ENCODE measurements around the gene ZNF619.

ZNF619 gene

GRCh38 chr3:40532252-40532651 lies 55.3 kb downstream of the ZNF619 start:
- DNase-seq (ENCODE audit: low read depth, low spot score), result no peak

- DNase-seq (ENCODE audit: low read depth, low spot score), result no peak
These were observed 57.4 kb downstream of the ZNF619 start for GRCh38 chr3:40534283-40534682.

Measured in astrocyte of the hippocampus (primary cell).